Peyer's patch (tissue), 4 donors: ENCODE results near the gene IL18BP. TPM values are rescaled to one million over a fixed set of nuclear protein-coding genes. Genes with fewer than 3 reads are reported as not detected.

ENCODE experiments used
- small RNA-seq, 2 donors: library from RNA; depleted of rRNA; stranded (forward); fragments of <200 nt; gene quantifications; one replicate each; pipeline ENCODE3, GENCODE V24; 2016
- total RNA-seq, 4 donors: library from RNA; depleted of rRNA; stranded (reverse); fragments of >200 nt; gene quantifications; one replicate each; pipeline ENCODE4 v1.1.0, GENCODE V29; 2016

The IL18BP gene
- total RNA-seq, 4 donors from 2014 or later = 16.1 to 45.4 (median 28.2) TPM

Small RNAs within 50 kb of the gene (small RNA-seq; reads per million reads assigned to genes)
- gene RNU6-72P = 0 reads per million in 2 donors

Other genes with a start within 250 kb of the IL18BP start
- gene DEFB108B, start 165.7 kb upstream of the IL18BP start, total RNA-seq = not detected
- gene DEFB131B, start 120.5 kb upstream of the IL18BP start, total RNA-seq = not detected
- 10 to 100 TPM; 19.8 to 25.2 (median 24.1) TPM for gene XNDC1N, start 70.3 kb upstream of the IL18BP start, total RNA-seq
- gene RNF121, start 69.9 kb upstream of the IL18BP start, total RNA-seq = 10 to 100 TPM; 43.7 to 83.9 (median 52.4) TPM
- gene NUMA1, start 81.6 kb downstream of the IL18BP start, total RNA-seq = 100 to 1,000 TPM; 297 to 512 (median 388) TPM
- 1 to 10 TPM; 2.8 to 7.4 (median 6.0) TPM for gene LRRC51, start 81.9 kb downstream of the IL18BP start, total RNA-seq
- gene LAMTOR1, start 104.4 kb downstream of the IL18BP start, total RNA-seq = 100 to 1,000 TPM in 1 of 4 donors, 10 to 100 TPM in 3; 86.6 to 132 (median 88.1) TPM
- not detected for gene TOMT, start 107.0 kb downstream of the IL18BP start, total RNA-seq
- gene ANAPC15, start 113.8 kb downstream of the IL18BP start, total RNA-seq = 10 to 100 TPM; 24.5 to 56.1 (median 43.0) TPM
- not detected for gene FOLR3, start 136.8 kb downstream of the IL18BP start, total RNA-seq
- gene FOLR1, start 193.2 kb downstream of the IL18BP start, total RNA-seq = not detected
- 10 to 100 TPM in 1 of 4 donors, 1 to 10 TPM in 2, not detected in 1; 3.5 to 15.8 (median 8.0) TPM for gene FOLR2, start 217.9 kb downstream of the IL18BP start, total RNA-seq
- 100 to 1,000 TPM; 106 to 198 (median 179) TPM for gene INPPL1, start 225.9 kb downstream of the IL18BP start, total RNA-seq
- not detected for gene PHOX2A, start 245.3 kb downstream of the IL18BP start, total RNA-seq